HG03045 (cell line): ENCODE results near the gene HIP1.
"Not testable (repeated sequence)": the region's sequence is repeated elsewhere in the genome, so short reads cannot be mapped to it uniquely, and the experiment has no call there.

Experiments used
- ATAC-seq: cut with Tn5 transposase; IDR thresholded peaks from one replicate; pipeline ENCODE4 v1.9.1; 2021; ENCODE audit warnings: mild to moderate bottlenecking, moderate library complexity; ENCODE audit not compliant: unreplicated experiment

HIP1 gene

GRCh38 chr7:75739796-75740672 lies 1.3 kb upstream of the HIP1 start:
- ATAC-seq = no peak

DNA sequence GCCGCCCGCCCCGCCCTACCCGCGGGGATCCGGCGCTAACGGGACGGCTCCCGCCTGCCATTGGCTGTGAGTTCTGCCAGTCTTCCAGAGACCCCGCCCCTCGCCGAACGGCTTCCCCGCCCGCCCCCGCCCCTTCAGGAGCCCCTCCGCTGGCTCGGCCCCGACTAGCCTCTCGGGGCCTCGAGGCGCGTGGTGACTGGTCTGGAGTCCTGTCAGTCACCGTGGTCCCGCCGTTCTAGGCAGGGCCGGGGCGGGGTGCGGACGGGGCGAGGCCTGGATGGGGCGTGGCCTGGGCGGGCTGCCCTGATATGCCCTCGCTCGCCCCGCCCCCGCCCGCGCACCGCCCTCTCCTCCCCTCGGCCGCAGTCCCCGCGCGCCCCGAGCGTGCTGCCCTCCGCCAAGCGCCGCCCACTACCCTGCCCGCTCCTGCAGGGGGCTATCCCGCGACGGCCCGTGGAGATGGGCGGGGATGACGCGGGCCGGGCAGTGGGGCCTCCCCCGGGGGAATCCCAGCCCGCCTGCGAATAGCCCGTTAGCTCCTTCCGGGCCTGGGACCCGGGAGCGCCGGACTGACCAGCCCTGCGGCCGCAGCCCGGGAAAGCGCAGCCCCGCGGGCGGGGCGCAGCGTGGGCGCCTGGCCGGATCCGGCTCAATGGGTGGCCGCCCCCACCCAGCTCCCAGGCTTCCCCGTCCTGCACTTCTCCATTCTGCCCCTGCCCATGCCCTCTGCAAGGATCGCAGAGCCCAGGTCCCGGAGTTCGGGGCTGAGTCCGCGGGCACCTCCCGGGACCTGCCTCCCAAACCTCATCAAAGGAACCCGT lies 444 bp upstream of the HIP1 start:
- peak; percentile 91 for ATAC-seq

- ATAC-seq = no peak
Measured at GRCh38 chr7:75737856-75738603, 711 bp downstream of the HIP1 start.

DNA sequence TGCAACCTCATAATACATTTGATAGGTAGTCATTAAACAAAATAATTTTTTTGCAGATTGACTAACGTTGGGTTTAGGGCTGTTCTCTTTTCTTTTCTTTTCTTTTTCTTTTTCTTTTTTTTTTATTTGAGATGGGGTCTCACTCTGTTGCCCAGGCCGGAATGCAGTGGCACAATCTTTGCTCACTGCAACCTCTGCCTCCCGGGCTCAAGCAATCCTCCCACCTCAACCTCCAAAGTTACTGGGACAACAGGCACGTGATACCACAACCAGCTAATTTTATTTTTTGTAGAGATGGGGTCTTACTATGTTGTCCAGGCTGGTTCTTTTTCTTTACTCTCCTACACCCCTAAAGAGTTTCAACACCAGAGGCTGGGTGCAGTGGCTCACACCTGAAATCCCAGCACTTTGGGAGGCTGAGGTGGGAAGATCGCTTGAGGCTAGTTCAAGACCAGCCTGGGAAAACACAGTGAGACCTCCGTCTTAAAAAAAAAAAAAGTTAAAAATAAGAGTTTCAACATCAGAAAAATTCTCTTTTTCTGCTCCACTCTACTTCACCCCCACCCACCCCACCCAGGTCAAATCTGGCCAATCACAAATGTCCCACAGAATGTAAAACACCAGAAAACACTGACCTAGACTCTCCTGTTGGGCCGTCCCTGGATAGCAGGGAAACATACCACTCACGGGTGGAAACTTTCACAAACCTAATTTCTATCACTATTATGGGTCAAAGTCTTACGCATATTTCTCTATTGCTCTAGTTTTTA lies 3.0 kb downstream of the HIP1 start:
- ATAC-seq = no peak

DNA sequence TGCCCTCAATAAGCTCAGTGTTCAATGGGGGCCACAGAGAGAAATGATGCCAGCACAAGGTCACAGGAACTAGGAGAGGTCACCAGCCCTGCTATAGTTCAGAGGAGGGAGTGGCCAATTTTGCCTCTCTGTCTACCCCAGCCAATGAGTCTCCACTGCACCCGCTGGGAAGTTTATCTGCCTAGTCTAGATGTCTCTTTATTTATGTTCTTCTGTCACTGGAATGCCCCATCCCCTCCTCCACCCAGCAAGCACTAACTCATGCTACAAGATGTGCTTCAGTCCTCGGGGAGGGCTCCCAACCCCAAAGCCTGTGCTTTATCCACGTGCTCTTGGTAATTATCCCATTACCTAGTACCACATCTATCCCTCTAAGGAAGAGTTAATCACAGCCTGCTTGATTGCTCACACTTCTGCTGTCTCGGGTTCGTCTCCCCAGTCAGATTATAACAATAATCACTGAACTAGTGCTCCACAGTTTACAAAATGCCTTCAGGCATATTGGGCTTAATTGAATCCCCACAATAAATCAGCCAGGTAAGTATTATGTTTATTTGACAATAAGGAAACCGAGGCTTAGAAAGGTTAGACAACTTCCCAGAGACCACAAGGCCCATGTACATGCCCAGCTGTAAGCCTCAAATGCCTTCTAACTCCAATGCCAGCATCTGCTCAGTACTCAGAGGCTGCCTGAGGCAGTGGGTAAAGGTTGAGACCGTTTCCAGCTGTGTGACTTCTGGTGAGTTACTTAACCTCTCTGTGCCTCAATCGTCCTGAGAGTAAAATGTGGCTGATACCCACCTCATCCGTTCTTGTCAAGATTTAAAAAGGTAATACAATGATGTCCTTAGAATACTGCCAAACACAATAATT lies 3.9 kb downstream of the HIP1 start:
- no peak for ATAC-seq

DNA sequence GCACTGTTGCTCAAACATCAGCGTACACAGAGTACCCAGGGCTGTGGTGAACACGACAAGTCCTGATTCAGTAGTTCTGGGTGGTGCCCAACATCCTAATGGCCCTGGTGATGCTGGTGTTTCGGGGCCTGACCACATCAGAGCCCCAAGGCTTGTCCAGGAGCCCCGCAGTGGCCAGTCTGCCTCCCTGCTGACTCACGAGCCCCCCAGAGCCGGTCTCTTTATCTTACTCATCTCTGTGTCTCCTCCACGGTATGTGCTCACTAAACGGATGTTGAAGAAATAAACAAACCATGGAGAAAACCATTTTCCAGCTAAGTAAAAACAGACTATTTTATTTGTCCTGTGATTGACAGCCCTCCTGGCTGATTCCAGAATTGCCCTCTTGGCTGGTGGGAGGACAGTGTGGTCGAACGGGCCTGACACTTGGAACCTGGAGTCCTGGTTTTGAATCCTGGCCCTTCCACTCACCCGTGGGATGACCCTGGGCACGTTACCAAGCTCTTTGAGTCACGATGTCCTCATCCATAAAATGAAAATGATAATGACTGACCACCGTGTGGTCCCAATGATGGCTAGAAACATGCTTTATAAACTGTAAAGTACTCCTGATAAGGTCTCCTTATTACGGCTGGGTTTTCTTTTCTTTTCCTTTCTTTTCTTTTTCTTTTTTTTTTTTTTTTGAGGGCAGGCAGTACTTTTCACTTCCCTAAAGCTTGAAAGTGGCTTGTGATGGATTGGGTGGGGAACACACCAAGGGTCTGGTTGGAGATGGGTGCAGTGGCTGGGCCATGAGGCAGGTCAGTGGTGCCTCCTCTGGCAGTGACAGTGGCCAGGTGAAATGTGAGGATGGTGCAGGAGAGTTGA lies 5.7 kb downstream of the HIP1 start:
- no peak for ATAC-seq

GRCh38 chr7:75732016-75732521 lies 6.7 kb downstream of the HIP1 start:
- ATAC-seq = no peak

DNA sequence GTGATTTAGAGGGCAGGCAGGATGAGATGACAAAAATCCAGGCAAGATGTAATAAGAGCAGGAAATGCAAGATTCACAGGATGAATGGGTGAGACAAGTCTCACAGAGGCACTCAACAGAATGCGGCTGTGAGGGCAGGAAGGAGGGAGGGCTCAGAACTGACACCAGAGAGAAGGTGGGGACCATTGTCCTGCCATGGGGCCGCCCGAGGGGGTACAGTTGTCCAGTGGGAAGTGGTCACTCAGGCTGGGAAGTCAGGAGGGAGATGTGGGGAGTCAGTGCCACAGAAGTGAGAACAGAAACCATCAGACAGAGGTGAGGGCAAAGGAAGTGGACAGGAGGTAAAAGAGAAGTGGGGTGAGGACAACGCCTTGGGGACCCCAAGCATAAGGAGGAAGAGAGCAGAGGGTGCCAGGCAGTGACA lies 8.9 kb downstream of the HIP1 start:
- no peak for ATAC-seq

- no peak for ATAC-seq
Measured at GRCh38 chr7:75727881-75728593, 10.7 kb downstream of the HIP1 start.

GRCh38 chr7:75727351-75727750 lies 11.4 kb downstream of the HIP1 start:
- not testable (repeated sequence) for ATAC-seq

- no peak for ATAC-seq
Measured at GRCh38 chr7:75725306-75725705, 13.4 kb downstream of the HIP1 start.

GRCh38 chr7:75723444-75723843 lies 15.3 kb downstream of the HIP1 start:
- ATAC-seq = no peak

DNA sequence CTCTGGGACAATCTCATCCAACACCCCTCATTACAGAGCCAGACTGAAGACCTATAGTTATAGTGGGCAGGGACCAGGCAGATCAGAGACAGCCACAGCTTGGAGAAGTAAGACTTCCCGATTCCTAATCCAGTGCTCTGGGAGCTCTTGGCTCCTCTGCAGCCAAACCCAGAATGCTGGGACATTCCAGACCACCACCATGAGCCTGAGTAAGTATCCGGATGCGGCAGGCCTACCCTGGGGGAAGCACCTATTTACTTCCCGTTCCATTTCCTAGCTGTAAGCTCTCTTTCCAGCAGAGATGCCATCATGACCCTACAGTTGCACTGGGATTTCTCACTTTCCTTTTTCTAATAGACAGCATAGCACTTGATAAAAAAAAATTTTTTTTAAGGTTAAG lies 16.4 kb downstream of the HIP1 start:
- ATAC-seq = no peak

DNA sequence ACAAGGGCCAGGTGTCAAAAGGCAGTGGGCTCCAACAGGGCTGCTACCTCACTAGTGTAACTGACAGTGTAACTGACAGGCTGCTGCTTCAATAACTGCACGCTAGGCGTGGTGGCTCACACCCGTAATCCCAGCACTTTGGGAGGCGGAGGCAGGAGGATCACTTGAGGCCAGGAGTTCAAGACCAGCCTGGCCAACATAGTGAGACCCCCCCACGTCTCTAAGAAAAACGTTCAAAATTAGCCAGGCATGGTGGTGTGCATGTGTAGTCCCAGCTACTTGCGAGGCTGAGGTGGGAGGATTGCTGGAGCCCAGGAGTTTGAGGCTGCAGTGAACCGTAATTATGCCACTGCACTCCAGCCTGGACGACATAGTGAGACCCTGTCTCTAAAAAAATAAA lies 16.8 kb downstream of the HIP1 start:
- not testable (repeated sequence) for ATAC-seq

GRCh38 chr7:75721426-75721825 lies 17.3 kb downstream of the HIP1 start:
- ATAC-seq = no peak

GRCh38 chr7:75719626-75720025 lies 19.1 kb downstream of the HIP1 start:
- no peak for ATAC-seq

DNA sequence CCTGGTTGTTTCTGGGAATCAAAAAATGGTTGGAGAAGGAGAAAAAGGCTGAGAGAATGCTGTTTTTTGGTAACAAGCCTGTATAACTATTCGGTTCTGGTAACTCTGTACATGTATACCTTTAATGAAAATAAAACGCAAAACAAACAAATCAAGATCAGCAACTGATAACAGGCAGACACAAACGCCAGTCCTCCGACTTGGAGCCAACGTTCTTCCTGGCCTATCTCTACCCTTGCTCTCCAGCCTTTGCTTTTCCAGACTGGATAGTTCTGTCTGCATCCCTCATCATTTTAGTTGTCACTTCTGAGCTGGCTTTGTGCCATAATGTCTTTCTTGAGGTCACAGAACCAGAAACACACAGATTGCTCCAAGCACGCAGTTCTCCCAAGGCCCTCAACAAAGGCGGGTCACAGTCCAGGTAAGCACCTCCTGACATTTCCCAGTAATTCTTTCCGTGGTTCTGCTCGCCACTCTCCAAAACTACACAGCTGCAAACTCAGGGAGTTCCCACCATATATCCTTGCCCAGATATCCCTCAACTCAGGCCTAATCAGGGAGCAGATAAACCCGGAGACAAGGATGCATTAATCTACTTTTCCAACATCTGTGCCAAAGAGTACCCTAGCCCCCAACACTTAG lies 20.2 kb downstream of the HIP1 start:
- ATAC-seq = no peak
